Astrocyte (in vitro differentiated cells and primary cell): Measurements from ENCODE around the gene INPP4A.

ENCODE experiments used
- EZH2 ChIP-seq: IDR thresholded peaks from 2 replicates; pipeline ENCODE4 v1.6.1; 2012; ENCODE audit warnings: mild to moderate bottlenecking, low read length, inconsistent platforms; ENCODE audit not compliant: insufficient read depth
- TF ChIP-seq, protein P1 (sequence below): IDR thresholded peaks from 2 replicates; pipeline ENCODE4 v1.5.1; 2011; ENCODE audit warnings: low read depth, mild to moderate bottlenecking, inconsistent platforms, low read length, moderate library complexity; ENCODE audit not compliant: insufficient read depth

DNA sequence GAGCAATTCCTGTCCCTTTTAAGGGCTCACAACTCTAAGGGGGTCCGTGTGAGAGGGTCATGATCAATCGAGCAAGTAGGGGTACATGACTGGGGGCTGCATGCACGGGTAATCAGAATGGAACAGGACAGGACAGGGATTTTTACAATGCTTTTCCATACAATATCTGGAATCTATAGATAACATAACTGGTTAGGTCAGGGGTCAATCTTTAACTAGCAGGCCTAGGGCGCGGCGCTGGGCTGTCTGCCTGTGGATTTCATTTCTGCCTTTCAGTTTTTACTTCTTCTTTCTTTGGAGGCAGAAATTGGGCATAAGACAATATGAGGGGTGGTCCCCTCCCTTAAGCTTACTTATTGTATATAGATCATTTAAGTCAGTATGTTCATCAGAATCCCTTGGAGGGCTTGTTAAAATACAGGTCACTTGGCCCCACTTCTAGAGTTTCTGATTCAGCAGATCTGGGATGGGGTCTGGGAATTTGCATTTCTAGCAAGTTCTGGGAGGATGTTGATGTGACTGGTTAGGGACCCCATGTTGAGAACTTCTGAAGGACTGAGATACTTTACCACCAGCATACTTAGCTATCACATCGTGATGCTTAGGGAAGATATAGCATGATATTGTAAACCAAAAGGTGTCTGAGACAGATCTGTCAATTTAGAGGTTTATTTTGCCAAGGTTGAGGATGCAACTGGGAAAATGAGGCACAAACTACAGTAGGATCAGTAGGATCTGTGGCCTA lies 2.8 kb upstream of the INPP4A start:
- TF ChIP-seq EZH2 = no peak
- TF ChIP-seq, protein P1, sequence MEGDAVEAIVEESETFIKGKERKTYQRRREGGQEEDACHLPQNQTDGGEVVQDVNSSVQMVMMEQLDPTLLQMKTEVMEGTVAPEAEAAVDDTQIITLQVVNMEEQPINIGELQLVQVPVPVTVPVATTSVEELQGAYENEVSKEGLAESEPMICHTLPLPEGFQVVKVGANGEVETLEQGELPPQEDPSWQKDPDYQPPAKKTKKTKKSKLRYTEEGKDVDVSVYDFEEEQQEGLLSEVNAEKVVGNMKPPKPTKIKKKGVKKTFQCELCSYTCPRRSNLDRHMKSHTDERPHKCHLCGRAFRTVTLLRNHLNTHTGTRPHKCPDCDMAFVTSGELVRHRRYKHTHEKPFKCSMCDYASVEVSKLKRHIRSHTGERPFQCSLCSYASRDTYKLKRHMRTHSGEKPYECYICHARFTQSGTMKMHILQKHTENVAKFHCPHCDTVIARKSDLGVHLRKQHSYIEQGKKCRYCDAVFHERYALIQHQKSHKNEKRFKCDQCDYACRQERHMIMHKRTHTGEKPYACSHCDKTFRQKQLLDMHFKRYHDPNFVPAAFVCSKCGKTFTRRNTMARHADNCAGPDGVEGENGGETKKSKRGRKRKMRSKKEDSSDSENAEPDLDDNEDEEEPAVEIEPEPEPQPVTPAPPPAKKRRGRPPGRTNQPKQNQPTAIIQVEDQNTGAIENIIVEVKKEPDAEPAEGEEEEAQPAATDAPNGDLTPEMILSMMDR = no peak
